ENCODE results near the gene STXBP2.

GRCh38 chr19:7643031-7643415, 6.1 kb downstream of the STXBP2 start:
- TF ChIP-seq TEAD4 (IDR thresholded peaks at IDR 0.05) (no peak), FOXM1 (IDR thresholded peaks at IDR 0.05; ENCODE audit: borderline replicate concordance, low read depth) (no peak), USF1 (IDR thresholded peaks at IDR 0.05) (no peak), YY1 (IDR thresholded peaks at IDR 0.05; ENCODE audit: low read depth) (no peak), EP300 (IDR thresholded peaks at IDR 0.05; ENCODE audit: borderline replicate concordance) (no peak), TCF12 (IDR thresholded peaks at IDR 0.05; ENCODE audit: low read depth) (no peak), RAD21 (IDR thresholded peaks at IDR 0.05; ENCODE audit: low read depth) (no peak), ZBTB7A (IDR thresholded peaks at IDR 0.05; ENCODE audit: low read depth) (no peak), CEBPB (IDR thresholded peaks at IDR 0.05) (no peak), REST (IDR thresholded peaks at IDR 0.05; ENCODE audit: low read depth) (no peak), NFIC (IDR thresholded peaks at IDR 0.05) (no peak)
